ENCODE data around the gene CRAMP1. TPM values are rescaled to one million over a fixed set of nuclear protein-coding genes. Genes with fewer than 3 reads are reported as not detected.

CRAMP1 gene, protein sequence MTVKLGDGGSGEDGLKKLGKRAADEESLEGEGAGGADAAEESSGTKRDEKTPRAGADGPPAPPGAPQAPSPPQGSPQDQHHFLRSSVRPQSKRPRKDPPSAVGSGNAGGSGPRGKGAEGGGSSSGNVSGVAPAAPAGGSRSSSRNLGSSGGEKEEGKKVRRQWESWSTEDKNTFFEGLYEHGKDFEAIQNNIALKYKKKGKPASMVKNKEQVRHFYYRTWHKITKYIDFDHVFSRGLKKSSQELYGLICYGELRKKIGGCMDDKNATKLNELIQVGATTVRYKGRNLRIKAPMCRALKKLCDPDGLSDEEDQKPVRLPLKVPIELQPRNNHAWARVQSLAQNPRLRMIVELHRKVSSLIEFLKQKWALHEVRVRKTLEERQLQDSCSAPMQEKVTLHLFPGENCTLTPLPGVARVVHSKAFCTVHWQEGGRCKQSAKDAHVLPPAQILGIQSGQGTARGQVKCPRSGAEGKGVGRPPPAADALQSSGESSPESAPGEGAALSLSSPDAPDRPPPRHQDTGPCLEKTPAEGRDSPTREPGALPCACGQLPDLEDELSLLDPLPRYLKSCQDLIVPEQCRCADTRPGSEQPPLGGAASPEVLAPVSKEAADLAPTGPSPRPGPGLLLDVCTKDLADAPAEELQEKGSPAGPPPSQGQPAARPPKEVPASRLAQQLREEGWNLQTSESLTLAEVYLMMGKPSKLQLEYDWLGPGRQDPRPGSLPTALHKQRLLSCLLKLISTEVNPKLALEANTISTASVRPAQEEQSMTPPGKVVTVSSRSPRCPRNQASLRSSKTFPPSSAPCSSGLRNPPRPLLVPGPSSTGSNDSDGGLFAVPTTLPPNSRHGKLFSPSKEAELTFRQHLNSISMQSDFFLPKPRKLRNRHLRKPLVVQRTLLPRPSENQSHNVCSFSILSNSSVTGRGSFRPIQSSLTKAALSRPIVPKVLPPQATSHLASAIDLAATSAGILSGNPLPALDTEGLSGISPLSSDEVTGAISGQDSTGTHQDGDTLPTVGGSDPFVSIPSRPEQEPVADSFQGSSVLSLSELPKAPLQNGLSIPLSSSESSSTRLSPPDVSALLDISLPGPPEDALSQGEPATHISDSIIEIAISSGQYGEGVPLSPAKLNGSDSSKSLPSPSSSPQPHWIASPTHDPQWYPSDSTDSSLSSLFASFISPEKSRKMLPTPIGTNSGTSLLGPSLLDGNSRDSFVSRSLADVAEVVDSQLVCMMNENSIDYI (N-terminal part only)
- 10 to 100 TPM in 5 of 9 donors, 1 to 10 TPM in 4; 5.3 to 17.1 (median 10.1) TPM for total RNA-seq
- 10 to 100 TPM in 1 of 3 donors, 1 to 10 TPM in 2; 4.3 to 19.0 (median 7.9) TPM for polyA plus RNA-seq
- long read RNA-seq, donor 1, partial matches to known transcripts = 0 of 1 reads
- long read RNA-seq, donor 1, other reads (novel, unspliced or antisense) = 0 of 1 reads
- long read RNA-seq, donor 2, partial matches to known transcripts = 0 of 1 reads
- long read RNA-seq, donor 2, other reads (novel, unspliced or antisense) = 0 of 1 reads
- long read RNA-seq, donor 3 = 0 reads
- long read RNA-seq, donor 4 = 0 reads
- long read RNA-seq, donor 5, partial matches to known transcripts = 3 of 4 reads
- long read RNA-seq, donor 5, other reads (novel, unspliced or antisense) = 1 of 4 reads
- long read RNA-seq, donor 6 = 0 reads
- long read RNA-seq, donor 7 = 0 reads
- long read RNA-seq, donor 8 = 0 reads
- long read RNA-seq, donor 9 = 0 reads
- long read RNA-seq, donor 10 = 0 reads

DNA sequence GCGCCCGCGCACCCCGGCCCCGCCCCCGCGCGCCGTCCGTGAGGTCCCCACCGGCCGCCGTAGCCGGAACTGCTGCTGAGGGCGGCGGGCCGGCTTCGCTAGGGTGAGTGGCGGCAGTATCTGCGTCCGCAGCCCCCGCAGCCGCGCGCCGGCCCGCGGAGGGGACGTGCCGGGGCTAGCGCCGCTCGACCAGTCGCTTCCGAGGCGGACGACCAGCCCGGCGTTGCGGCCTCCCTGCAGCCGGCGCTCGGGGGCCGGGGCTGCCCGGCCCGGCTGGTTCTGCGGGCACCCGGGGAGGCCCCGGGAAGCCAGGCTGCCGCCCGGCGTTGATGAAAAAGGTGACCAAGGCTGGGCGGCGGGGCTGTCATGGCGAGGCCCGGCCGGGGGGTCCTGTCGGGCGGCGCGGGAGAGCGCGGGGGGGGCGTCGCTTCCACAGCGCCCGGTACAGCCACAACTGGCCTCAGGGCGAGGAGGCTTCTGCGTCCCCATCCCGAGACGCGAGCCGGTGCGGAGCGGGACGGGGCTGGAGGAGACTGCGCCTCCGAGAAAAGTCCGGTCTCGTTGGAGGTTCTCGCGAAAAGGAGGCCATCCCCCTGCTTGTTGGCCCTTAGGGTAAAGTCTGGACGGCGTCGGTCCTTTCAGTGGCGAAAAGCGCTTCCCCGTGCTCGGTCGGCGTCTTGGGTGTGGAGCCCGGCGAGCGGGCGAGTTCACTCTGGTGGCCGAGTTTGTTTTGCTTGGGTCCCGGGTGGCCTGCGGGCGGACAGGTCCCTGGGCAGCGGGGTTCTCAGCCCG lies at the start of gene CRAMP1:
Gene CRAMP1, plus strand, starts transcription at position 41 of the 792 bp plus-strand sequence. CDS start 2,280 bp downstream, outside the sequence.
- intact Hi-C loops (cut with DNase I) = loop anchor here in 1 of 2 donors (10.0 kb wide), 1 partner anchor 102 kb away; no protein-coding TSS in a partner anchor

DNA sequence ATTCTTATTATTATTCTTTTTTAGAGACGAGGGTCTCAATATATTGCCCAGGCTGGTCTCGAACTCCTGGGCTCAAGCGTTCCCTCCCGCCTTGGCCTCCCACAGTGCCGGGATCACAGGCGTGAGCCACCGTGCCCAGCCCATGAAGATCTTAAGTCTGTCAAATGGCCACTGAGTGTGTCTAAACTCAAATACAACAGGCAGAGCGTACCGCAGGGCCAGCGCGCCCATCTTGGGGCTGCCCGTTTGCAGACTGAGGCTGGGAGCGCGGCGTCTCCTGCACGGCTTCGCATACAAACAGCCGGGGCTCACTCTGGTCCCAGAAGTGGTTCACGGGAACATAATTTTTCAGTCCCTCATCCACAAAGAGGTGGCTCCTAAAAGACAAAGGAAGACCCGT lies 48.4 kb upstream of the CRAMP1 start:
- no peaks in the 10 kb centered on the region for H3K27me3 ChIP-seq
- TF ChIP-seq POLR2A (IDR thresholded peaks at IDR 0.05) = no peak
- TF ChIP-seq, protein P1, sequence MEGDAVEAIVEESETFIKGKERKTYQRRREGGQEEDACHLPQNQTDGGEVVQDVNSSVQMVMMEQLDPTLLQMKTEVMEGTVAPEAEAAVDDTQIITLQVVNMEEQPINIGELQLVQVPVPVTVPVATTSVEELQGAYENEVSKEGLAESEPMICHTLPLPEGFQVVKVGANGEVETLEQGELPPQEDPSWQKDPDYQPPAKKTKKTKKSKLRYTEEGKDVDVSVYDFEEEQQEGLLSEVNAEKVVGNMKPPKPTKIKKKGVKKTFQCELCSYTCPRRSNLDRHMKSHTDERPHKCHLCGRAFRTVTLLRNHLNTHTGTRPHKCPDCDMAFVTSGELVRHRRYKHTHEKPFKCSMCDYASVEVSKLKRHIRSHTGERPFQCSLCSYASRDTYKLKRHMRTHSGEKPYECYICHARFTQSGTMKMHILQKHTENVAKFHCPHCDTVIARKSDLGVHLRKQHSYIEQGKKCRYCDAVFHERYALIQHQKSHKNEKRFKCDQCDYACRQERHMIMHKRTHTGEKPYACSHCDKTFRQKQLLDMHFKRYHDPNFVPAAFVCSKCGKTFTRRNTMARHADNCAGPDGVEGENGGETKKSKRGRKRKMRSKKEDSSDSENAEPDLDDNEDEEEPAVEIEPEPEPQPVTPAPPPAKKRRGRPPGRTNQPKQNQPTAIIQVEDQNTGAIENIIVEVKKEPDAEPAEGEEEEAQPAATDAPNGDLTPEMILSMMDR (IDR thresholded peaks at IDR 0.05) = no peak
- H3K9me3 ChIP-seq (replicated peaks in 1 of 3) = no peaks in the 10 kb centered on the region
- 94 to 98% (median 96%) methylated on average over 20 of the region's 20 CpGs for WGBS, 4 donors
- H3K4me3 ChIP-seq = no peak overlapping the region
- no peak for DNase-seq
- H3K36me3 ChIP-seq (replicated peaks in 1 of 2) = peaks cover 0 to 31% of the 10 kb centered on the region in 2 donors
- H3K27ac ChIP-seq = no peak overlapping the region
- no peaks in the 10 kb centered on the region for H3K4me1 ChIP-seq (replicated peaks in 1 of 2)
- intact Hi-C loops (cut with DNase I) = no loop called here

More for the DNA sequence above, at the start of gene CRAMP1:
- H3K4me1 ChIP-seq (replicated peaks in 1 of 2) = peaks cover 21 to 44% of the 10 kb centered on the region in 2 donors
- TF ChIP-seq POLR2A (IDR thresholded peaks at IDR 0.05) = peak; percentile 27 to 60
- TF ChIP-seq, protein P1 (IDR thresholded peaks at IDR 0.05) = no peak
- no peaks in the 10 kb centered on the region for H3K9me3 ChIP-seq (replicated peaks in 1 of 3)
- peak within 1 kb of the TSS in 3 of 4 donors; percentile 40 to 94 (median 68) for H3K4me3 ChIP-seq
- H3K36me3 ChIP-seq (replicated peaks in 1 of 2) = peaks cover 0 to 6% of the 10 kb centered on the region in 2 donors
- DNase-seq = peak in 5 of 7 donors; percentile 33 to 58 (median 41)
- 1% methylated on average over 16 to 101 of the region's 101 CpGs for WGBS, 4 donors
- peak within 1 kb of the TSS; percentile 89 to 95 (median 92) for H3K27ac ChIP-seq
- no peaks in the 10 kb centered on the region for H3K27me3 ChIP-seq

DNA sequence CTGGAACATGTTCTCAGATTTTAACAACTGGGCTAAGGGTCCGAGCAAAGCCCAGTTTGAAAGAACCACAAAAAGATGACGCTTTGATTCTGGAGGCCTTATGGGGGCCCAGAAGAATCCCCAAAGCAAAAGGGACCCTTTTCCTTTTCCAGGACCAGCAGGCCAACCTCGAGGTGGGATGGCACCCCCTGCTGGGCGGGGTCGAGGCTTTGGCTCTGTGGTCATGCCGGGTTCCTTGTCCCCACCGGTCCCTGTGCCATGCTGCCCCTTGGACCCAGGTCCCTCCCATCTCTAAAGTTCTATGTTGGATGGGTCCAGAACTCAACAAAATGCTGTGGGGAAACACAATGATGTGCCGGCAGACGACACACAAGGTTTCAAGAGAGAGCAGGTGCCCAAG lies 47.8 kb upstream of the CRAMP1 start:
- Histone ChIP-seq H3K27ac (no peak overlapping the region), H3K4me1 (replicated peaks in 1 of 2) (no peaks in the 10 kb centered on the region), H3K9me3 (replicated peaks in 1 of 3) (no peaks in the 10 kb centered on the region), H3K36me3 (replicated peaks in 1 of 2) (peaks cover 0 to 26% of the 10 kb centered on the region in 2 donors), H3K4me3 (no peak overlapping the region), H3K27me3 (no peaks in the 10 kb centered on the region)
- intact Hi-C loops (cut with DNase I) = no loop called here
- WGBS, 4 donors = 82 to 86% (median 85%) methylated on average over 9 of the region's 9 CpGs
- DNase-seq = no peak
- TF ChIP-seq POLR2A (IDR thresholded peaks at IDR 0.05) = no peak
- TF ChIP-seq, protein P1 (IDR thresholded peaks at IDR 0.05) = peak in 3 of 6 experiments; percentile 3 to 24 (median 6)

Measured in adrenal gland (tissue), 19 donors.